ENCODE measurements around the gene RMND1.

Gene RMND1

GRCh38 chr6:151391471-151392413 is 60.2 kb downstream of the RMND1 start, which contains the start of gene ZBTB2:
ZBTB2 (minus strand) TSS chr6:151391559; CDS start chr6:151373637, 17,922 bp downstream.
- TF ChIP-seq CTCF (conservative IDR thresholded peaks at IDR 0.05; ENCODE audit: low read length), result no peak
- peak within 1 kb of the TSS; percentile 65 for H3K4me3 ChIP-seq (ENCODE audit: low read length)
- peak; percentile 71 for DNase-seq (ENCODE audit: low read depth)

GRCh38 chr6:151390851-151391470 is 61.0 kb downstream of the RMND1 start:
- peak overlapping the region; percentile 65 for H3K4me3 ChIP-seq (ENCODE audit: low read length)
- TF ChIP-seq CTCF (conservative IDR thresholded peaks at IDR 0.05; ENCODE audit: low read length), result no peak
- DNase-seq (ENCODE audit: low read depth), result peak; percentile 57

GRCh38 chr6:151390276-151390850 is 61.6 kb downstream of the RMND1 start:
- TF ChIP-seq CTCF (conservative IDR thresholded peaks at IDR 0.05; ENCODE audit: low read length), result no peak
- DNase-seq (ENCODE audit: low read depth), result peak; percentile 99
- peak overlapping the region; percentile 76 for H3K4me3 ChIP-seq (ENCODE audit: low read length)

GRCh38 chr6:151389618-151390275 is 62.2 kb downstream of the RMND1 start:
- DNase-seq (ENCODE audit: low read depth), result peak; percentile 81

GRCh38 chr6:151388997-151389617 is 62.8 kb downstream of the RMND1 start:
- no peak for DNase-seq (ENCODE audit: low read depth)

More at GRCh38 chr6:151389618-151390275, 62.2 kb downstream of the RMND1 start:
- TF ChIP-seq CTCF (conservative IDR thresholded peaks at IDR 0.05; ENCODE audit: low read length), result no peak
- H3K4me3 ChIP-seq (ENCODE audit: low read length), result peak overlapping the region; percentile 76

More at GRCh38 chr6:151388997-151389617, 62.8 kb downstream of the RMND1 start:
- H3K4me3 ChIP-seq (ENCODE audit: low read length), result peak overlapping the region; percentile 76
- TF ChIP-seq CTCF (conservative IDR thresholded peaks at IDR 0.05; ENCODE audit: low read length), result no peak

Data from AG10803 (cell line).